Liver (tissue), 3 donors: ENCODE measurements around the gene UBE2E2.

ENCODE experiments used
- CTCF ChIP-seq: fragments of 150-350 bp; IDR thresholded peaks from 2 replicates; pipeline ENCODE4 v1.5.1; 2017; ENCODE audit warnings: improper control_type of control experiment, low read depth, low read length; ENCODE audit not compliant: missing input control
- FOXA2 ChIP-seq: IDR thresholded peaks from 2 replicates; pipeline ENCODE4 v1.6.1; 2016; ENCODE audit warnings: antibody characterized with exemption
- JUND ChIP-seq, 2 donors: IDR thresholded peaks; 2 replicates each; pipeline ENCODE4 v1.6.1; 2016; ENCODE audit warnings: antibody characterized with exemption in 2 of 2
- RAD21 ChIP-seq, 2 donors: IDR thresholded peaks; 2 replicates each; pipeline ENCODE4 v1.6.1; 2016; ENCODE audit warnings: antibody characterized with exemption in 2 of 2, mild to moderate bottlenecking in 2 of 2
- TAF1 ChIP-seq: conservative IDR thresholded peaks from 2 replicates; pipeline ENCODE4 v1.6.1; 2016; ENCODE audit warnings: antibody characterized with exemption, mild to moderate bottlenecking
- donor health status: healthy.
- donor health status: healthy.

DNA sequence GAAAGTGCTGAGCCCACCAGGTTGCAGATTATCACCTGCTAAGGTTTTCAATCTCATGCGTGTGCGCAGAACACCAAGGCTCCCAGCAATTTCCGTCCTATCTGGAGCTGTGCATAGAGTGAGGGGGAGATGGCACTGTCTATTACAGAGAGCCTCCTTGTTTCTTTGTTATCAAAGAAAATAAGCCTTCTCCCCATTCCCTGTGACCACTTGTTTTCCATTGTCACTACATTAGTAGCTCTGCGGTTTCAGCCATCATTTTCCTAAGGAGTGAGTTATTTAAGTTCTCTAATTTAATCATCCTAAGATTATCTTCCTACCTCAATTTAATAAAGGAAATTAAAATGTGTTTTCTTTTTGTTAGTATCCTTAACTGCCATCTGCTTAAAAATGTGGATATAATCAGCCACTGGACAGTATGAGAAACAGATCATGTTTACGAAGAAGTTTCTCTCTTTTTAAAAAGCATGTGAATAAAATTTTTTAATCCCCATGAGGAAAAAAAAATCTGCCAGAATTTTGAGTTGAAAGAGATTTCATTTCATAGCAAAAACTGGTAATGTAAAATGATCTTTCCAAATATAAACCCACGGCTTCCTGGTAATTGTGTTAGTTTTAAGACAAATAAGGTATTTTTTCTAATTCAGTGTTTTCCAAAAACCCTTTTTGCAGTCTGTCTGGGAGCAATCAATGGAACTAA is 430.3 kb downstream of the UBE2E2 start:
- TF ChIP-seq CTCF: no peak
- TF ChIP-seq RAD21 (IDR thresholded peaks at IDR 0.05): no peak
- no peak for TF ChIP-seq FOXA2
- TF ChIP-seq TAF1: no peak
- no peak for TF ChIP-seq JUND (IDR thresholded peaks at IDR 0.05)
